ENCODE measurements around the gene QRFP. TPM values are rescaled to one million over a fixed set of nuclear protein-coding genes. Genes with fewer than 3 reads are reported as not detected.
A peak's percentile ranks its signal among the peaks of the same experiment; 100 is the strongest.

QRFP gene, protein sequence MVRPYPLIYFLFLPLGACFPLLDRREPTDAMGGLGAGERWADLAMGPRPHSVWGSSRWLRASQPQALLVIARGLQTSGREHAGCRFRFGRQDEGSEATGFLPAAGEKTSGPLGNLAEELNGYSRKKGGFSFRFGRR
- total RNA-seq = not detected
- long read RNA-seq = 0 reads

DNA sequence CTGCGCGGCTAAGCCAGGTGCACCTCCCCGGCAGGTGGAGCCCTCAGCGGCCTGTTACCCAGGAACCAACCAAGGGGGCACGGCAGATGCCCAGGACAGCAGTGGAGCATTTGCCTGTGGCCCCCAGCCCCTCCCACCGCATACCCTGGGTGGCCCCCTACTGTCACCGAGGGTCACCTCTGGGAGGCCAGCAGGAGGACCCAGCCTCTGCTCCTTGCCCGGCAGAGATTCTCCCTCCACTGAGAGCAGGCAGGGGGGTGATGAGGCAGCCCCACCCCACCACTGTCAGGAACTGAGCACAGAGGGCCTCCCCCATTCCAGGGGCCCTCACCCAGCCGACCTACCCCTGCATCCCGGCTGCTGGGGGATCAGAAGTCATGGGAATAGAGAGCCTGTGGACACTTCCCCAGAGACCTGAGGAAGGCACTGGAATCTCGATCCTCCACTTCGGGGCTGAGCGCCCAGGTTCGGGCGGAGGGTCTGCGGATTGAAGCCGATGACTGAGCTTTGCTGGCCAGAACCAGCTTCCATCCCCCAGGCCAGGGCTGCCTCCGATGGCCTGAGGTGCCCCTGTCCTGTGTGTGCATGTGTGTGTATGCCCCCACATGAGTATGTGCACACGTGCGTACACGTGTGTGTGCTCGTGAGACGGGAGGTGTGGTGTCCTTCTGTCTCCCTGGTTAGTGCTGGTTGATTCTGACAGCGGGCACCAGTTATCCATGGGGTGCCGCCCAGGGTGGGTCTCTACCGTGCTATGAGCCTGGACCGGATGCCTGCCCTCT is at the start of gene QRFP:
Gene QRFP, minus strand, starts transcription at position 580 of the 782 bp plus-strand sequence. CDS start 2,974 bp downstream, outside the sequence.
- ATAC-seq = no peak
- no peak for DNase-seq
- intact Hi-C loops (cut with micrococcal nuclease) = no loop called here

DNA sequence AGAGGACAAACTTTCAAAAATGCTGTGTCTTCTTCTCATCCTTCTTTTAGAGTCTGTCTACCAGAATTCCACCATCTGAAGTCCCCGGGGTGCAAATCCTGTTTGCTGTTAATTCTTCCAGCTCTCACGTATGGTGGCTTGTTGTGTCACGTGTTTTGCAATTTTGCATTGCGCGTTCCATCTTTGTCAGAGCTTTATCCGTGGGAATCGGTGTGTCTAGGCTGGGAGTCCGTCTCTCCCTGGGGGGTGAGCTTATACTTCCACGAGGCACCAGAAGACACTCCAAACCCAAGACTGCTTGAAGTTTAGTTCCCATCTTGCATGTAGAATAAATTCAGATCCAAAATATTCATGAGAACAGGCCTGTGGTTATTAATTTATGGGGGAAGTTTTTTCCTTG is 48.6 kb upstream of the QRFP start:
- intact Hi-C loops (cut with micrococcal nuclease) = loop anchor here (10.0 kb wide), 1 partner anchor 50 kb away; no protein-coding TSS in a partner anchor
- ATAC-seq = no peak

DNA sequence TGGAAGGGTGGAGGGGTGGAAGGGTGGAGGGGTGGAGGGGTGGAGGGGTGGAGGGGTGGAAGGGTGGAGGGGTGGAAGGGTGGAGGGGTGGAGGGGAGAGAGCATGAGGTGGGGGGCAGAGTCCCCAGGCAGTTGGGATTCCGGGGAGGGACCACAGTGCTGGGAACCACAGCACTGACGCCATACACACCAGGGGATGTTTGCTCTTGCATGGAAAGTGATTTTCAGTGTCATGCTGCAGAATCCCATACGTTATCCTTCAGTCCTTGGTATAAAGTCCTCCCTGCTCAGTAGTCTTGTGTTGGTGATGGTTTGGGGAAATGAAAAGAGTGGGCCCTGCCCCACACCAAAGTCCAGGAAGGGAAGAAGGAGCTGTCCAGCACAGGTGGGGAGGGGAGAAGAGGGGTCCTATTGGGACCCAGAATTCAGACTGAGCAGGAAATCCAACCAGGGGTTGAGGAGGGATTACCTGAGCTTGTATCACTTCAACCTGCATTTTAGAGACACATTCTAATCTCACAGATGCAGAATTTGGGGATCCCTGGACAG is 48.0 kb upstream of the QRFP start:
- no peak for ATAC-seq
- intact Hi-C loops (cut with micrococcal nuclease) = loop anchor here (10.0 kb wide), 1 partner anchor 50 kb away; no protein-coding TSS in a partner anchor
- DNase-seq = no peak

More for the DNA sequence above, 48.6 kb upstream of the QRFP start:
- no peak for DNase-seq

DNA sequence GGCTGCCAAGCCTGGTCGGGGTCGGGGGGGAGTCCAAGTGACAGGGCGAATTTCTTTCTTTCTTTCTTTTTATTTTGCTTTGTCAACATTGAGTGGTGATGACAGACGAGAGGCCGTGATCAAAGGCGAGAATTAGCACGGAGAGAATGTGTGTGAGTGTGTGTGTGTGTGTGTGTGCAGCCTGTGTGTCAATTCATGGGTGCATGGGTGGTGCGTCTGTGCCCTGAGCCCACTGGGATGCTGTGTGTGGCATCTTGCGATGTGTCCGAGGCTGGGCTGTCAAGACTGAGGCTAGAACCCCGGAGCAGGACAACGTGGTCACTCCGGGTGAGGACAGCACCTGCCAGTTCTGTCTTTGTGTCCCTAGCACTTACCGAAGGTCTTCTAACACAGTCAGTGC is 47.2 kb upstream of the QRFP start:
- intact Hi-C loops (cut with micrococcal nuclease) = loop anchor here (10.0 kb wide), 1 partner anchor 51 kb away; no protein-coding TSS in a partner anchor
- ATAC-seq (no peak), DNase-seq (no peak)

DNA sequence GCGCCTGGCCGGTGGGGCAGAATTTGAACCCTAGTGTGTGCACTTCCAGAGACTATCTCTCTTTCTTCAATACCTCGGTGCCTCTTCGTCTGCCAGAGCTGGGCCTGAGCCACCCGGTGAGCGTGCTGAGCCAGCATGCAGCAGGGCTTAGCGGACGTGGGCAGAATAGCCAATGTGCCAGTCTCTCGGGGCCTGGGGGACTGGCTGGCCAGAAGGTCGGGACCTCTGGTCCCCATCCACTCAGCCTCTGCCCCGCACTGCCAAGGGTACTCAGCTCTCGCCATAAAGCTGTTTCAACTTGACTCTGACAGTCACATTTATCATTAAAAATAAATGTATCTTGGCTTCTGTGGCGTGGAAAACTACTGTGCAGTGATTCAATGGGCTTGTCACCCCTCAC is 46.6 kb upstream of the QRFP start:
- DNase-seq (no peak), ATAC-seq (no peak)
- intact Hi-C loops (cut with micrococcal nuclease) = loop anchor here (10.0 kb wide), 1 partner anchor 52 kb away; no protein-coding TSS in a partner anchor

DNA sequence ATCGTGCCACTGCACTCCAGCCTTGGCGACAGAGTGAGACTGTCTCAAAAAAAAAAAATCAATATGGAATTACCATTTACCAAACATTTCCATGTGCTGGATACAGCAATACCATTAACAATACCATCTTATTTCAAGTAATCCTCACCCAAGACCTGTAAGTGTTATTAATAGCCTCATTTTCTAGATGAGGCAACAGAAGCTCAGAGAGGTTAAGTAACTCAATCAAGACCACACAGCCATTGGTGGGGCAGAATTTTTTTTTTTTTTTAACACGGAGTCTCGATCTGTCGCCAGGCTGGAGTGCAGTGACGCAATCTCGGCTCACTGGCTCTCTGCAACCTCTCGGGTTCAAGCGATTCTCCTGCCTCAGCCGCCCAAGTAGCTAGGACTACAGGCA is 46.1 kb upstream of the QRFP start:
- ATAC-seq (no peak), DNase-seq (no peak)
- intact Hi-C loops (cut with micrococcal nuclease) = loop anchor here (10.0 kb wide), 1 partner anchor 52 kb away; no protein-coding TSS in a partner anchor

DNA sequence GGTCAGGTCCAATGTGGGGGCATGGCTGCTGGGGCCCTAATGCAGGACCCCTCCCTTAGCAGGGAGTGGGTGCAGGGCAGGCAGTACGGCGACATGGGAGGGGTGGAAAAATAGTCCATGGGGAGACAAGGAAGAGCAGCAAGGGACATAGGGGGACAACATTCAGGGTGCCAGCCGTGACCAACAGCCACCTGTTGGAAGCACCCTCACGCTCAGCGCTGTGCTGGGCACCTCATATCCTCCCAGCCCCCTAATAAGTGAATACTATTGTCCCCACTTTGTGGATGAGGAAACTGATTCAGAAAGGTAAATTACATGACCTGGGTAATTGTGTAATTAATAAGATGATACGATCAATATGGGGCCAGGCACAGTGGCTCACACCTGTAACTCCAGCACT is 45.5 kb upstream of the QRFP start:
- DNase-seq (no peak), ATAC-seq (no peak)
- intact Hi-C loops (cut with micrococcal nuclease) = loop anchor here (10.0 kb wide), 1 partner anchor 53 kb away; no protein-coding TSS in a partner anchor

DNA sequence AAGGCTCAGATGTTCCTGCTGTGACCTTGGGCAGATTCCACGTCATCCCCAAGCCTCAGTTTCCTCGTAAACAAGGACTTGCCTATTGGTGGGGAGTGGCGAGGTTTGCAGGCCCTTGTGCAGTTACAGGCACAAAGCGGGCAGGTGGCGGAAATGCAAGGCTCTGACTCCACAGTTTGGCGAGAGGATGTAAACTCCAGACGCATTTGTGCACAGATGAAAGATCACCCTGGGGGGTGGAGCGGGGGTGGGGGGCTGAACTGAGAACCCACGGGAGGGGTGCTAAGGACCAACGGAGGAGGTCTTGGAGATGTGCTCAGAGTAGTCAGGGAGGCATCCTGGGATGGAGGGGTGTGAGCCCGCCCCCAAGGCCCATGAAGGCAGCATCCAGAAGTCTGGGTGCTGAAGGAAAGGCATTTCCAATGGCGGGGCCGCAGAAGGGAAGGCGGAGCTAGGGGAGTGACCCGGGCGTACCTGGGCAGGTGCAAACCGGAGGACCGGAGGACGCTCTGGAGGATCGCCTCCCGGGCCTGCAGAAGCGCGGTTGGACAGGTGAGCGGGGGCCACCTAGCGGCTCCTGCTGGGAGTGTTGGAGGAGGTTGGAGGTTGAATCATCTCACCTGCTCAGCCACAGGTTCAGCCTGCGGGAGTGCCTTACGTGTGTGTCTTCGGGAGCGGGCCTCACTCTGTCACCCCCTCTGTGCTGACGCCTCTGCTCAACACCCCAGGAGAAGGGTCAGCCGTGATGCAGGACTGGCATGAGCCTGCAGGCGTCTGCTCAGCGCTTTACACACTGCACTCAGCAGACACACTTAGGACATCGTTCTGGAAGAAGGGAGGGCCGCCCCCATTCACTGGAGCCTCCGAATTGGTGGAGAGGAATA is 44.3 kb upstream of the QRFP start:
- peak; percentile 85 for ATAC-seq
- intact Hi-C loops (cut with micrococcal nuclease) = loop anchor here (10.0 kb wide), 1 partner anchor 54 kb away; no protein-coding TSS in a partner anchor

DNA sequence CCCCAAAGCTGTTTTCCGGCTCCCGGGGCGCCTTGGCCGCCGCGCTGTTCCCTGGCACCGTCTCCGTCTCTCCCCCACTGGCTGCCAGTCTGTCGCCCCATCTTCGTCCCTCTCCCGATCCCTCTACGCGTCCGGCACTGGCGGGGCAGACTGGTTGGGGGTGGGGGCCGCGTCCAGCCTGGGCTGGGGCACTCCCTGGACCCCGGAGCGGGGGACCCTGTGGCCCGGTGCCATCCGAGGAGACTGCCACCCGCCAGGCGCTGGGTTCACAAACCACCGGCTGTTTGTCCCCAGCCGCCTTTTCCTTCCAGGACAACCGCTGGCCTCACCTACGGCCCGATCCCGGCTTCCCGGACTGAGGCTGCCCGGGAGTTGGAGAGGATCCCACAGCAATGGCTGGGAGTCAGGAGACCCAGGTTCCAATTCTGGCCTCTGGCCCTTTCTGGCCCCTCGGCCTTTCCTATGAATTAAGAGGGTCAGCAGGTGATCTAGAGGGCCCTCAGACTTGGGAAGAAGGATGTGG is 43.5 kb upstream of the QRFP start:
- DNase-seq = no peak
- ATAC-seq = no peak
- intact Hi-C loops (cut with micrococcal nuclease) = loop anchor here (10.0 kb wide), 1 partner anchor 55 kb away; no protein-coding TSS in a partner anchor

More for the DNA sequence above, 44.3 kb upstream of the QRFP start:
- DNase-seq = peak; percentile 82

DNA sequence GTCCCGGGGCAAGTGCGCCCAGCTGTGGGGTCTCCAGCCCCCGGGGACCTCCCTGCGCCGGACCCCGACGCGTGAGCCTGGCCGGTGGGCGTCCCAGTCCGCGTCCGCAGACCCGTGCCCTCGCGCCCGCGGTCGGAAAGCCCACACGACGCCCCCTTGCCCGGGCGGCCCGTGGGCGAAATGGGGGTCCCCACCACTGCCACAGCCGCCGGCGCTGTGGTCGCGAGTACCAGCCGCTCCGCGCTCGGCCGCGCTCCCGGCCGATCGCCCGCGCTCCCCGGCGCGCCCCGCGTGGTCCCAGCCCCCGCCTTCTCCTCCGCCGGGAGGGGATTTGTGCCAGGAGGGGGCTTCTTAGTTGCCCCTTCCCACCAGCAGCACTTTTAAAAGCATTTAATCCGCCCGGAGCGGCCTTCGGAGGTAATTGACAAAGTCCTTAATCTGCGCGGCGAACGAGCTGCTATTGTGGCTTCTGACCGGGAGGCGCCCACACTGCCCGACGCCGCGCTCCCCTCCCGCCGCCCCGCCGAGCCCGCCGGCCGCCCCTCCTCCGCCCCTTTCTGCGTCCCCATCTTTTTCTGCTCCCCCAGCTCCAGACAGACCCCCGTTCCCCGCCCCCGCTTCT is 42.9 kb upstream of the QRFP start:
- DNase-seq = no peak
- intact Hi-C loops (cut with micrococcal nuclease) = loop anchor here (5.0 to 10.0 kb wide), 3 partner anchors 55 to 237 kb away; no protein-coding TSS in a partner anchor
- no peak for ATAC-seq

DNA sequence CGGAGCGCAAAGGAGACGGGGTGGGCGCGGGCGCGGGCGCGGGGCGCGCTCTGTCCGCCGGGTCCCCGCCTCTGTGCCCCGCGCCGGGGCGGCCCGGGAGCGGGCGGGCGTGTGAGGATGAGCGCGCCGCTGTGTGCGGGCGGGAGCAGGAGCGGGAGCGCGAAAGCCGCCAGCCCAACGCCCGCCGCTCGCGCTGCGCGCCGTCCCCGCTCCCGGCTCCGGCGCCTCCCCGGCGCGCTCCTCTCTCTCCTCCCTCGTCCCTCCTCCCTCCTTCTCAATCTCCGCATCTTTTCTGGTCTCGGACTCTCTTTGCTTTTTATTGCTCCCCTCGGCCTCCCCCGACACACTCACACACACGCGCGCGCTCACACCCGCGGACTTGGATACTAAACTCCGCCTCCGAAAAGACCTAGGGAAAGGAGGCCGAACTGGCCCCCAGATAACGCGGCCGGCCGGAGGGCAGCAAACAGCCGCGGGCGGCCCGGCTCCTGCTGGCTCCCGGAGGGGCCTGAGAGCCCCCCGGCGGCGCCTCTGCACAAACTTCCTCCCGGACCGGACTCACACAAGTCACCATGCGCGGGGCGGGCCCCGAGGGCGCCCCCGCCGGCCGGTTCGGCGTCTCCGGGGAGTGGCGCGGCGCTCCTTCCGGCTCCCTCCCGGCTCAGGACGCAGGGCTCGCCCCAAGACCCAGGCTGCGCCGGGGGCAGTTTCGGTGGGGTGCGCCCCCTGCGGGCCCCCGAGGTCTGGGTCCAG is 42.2 kb upstream of the QRFP start, which contains the start of gene FIBCD1:
Gene FIBCD1, minus strand, starts transcription at position 596 of the 753 bp plus-strand sequence. CDS start 640 bp downstream, outside the sequence.
- DNase-seq (no peak), ATAC-seq (peak; percentile 36)
- intact Hi-C loops (cut with micrococcal nuclease) = loop anchor here (5.0 to 10.0 kb wide), 2 partner anchors 74 to 237 kb away; no protein-coding TSS in a partner anchor

DNA sequence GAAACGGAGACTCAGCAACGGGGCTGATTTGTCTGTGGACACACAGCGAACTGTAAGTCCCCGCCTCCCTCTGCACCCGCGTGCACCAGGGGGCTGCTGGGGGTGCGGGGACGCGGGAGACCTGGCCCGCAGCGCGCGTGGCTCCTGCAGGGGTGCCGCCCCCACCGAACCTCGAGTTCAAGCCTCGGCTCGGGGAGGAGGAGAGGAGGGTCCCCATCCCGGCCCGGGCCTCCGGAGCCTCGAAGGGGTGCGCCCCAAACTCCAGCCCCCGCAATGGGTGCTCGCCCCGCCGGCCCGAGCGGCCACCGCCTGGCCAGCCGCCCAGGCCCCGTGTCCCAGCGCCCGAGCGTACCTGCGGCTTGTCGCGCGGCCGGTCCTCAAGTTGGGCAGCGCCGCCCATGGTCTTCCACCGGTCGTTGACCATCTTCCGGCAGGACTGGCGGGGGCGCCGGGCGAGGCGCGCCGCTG is 41.6 kb upstream of the QRFP start:
- intact Hi-C loops (cut with micrococcal nuclease) = loop anchor here (5.0 to 10.0 kb wide), 2 partner anchors 73 to 236 kb away; no protein-coding TSS in a partner anchor
- ATAC-seq (no peak), DNase-seq (no peak)

DNA sequence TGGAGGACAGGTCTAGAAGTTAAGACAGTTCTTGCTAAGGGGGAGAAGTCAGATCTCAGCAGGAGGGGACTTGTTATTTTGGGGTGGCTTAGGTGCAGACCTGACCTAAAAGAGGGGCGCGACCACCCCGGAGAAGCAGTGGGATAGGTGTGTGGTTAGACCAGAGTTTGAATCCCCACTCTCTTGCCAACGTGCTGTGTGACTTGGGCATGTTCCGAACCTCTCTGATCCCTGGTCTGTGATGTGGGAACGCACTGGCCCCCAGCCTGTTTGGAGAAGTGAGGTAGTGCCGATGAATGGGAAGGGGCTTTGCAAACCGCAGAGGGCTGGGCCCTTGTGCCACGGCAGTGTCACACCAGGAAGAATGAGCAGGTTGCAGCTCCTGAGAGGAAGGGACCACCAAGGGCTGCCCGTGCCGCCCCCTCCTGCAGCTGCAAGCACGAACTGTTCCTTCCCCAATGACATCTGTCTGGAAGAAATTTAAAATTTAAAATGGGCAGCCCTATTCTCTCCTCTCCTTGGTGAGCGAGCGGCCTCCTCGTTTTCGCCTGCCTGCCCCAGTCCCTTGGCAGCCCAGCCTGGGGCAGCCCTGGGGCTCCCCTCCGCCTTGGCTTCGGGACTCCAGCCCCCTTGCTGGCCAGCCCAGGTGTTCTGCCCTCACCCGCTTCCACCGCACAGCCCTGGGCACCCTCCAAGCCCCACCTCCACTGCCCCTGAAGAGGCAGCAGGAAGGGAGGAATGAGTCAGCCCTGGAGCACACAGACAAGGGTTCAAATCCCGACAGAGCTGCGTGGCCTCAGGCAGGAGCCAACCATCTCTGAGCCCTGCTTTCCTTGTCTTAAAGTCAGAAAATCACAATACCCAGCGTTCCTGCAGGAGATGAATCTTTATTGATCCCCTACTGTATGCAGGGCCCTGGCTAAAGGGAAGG is 40.8 kb upstream of the QRFP start:
- ATAC-seq (no peak), DNase-seq (no peak)
- intact Hi-C loops (cut with micrococcal nuclease) = loop anchor here (5.0 to 10.0 kb wide), 2 partner anchors 73 to 235 kb away; no protein-coding TSS in a partner anchor

DNA sequence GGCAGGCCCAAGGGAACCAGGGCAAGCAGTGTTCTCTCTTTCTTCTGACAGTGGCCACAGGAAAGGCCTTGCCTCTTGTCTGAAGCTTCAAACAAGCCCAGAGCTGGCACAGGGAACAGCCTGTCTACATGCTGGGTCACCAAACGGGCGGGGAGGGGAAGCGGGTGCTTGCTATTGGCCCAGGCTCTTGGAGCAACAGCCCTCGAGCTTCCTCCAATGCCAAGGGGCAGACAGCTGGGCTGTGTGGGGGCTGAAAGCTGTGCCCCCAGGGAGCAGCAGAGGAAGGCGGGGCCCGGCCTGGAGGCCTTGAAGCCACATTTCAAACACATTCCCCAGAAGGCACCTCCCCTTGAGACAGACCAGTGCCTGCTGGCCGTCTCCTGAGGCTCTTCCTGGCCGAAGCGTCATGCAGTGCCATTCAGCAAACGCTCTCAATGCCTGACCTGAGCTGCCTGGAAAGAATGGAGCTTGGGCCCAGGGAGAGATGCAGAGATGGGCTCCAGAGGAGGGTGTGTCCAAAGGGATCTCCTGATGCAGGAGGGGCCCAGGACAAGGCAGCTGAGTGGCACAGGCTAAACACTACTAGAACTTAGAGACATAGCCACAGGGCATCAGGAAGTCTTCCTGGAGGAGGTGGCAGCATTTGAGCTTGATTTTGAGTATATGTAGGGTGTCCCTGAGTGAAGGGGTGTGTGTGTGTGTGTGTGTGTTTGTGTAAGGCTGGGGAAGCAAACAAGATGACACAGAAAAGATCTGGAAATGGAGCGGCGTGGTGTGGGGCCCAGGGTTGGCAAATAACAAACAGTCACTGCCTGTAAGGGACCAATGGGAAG is 39.9 kb upstream of the QRFP start:
- intact Hi-C loops (cut with micrococcal nuclease) = loop anchor here (5.0 to 10.0 kb wide), 2 partner anchors 72 to 234 kb away; no protein-coding TSS in a partner anchor
- DNase-seq = no peak
- ATAC-seq = no peak

DNA sequence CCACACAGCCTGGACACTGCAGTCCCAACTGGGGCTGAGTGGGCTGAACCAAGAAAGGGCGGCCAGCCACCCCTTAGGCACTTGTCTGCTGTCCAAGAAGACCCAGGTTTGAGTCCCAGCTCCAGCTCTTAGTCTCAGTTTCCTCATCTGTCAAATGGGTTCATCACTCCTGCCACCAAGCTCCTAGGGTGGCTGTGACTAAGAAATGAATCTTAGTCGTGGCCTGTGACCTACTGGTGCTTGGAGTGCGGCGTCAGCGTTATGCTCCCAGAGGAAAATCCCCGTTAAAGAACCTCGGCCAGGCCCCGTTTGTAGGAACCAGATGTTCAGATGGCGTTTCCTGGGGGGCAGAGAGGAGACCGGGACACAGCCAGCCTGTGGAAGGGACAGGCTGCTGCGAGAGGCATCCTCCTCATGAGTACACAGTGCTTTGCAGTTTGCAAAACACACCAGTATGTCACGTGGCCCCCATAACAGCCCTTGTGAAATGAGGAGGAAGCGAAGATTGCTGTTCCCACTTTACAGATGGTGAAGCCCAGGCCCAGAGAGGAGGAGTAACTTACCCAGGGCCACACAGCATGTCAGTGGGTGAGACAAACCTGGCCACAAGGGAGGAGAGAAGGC is 39.1 kb upstream of the QRFP start:
- intact Hi-C loops (cut with micrococcal nuclease) = loop anchor here (5.0 to 10.0 kb wide), 2 partner anchors 71 to 233 kb away; no protein-coding TSS in a partner anchor
- DNase-seq = no peak
- ATAC-seq = no peak
